Hepatocyte (in vitro differentiated cells): ENCODE data around the gene GNPTG. TPM values are rescaled to one million over a fixed set of nuclear protein-coding genes. Genes with fewer than 3 reads are reported as not detected.

Experiments used
- DNase-seq: peaks from one replicate; pipeline ENCODE4 v3.0.0-alpha.2; 2016; ENCODE audit warnings: low spot score
- H2AFZ ChIP-seq: fragments of 200-600 bp; sonication (generic); 2 replicates; pipeline ENCODE4 v1.6.0; 2016; ENCODE audit warnings: antibody characterized with exemption, mild to moderate bottlenecking
- H3K27ac ChIP-seq: fragments of 200-600 bp; sonication (generic); 2 replicates; pipeline ENCODE4 v1.5.1; 2016; ENCODE audit warnings: mild to moderate bottlenecking
- H3K27me3 ChIP-seq: fragments of 200-600 bp; sonication (generic); 2 replicates; pipeline ENCODE4 v1.6.1; 2016
- H3K36me3 ChIP-seq: fragments of 200-600 bp; sonication (generic); replicated peaks from 2 replicates; pipeline ENCODE4 v1.5.1; 2016; ENCODE audit warnings: low read depth; ENCODE audit not compliant: insufficient read depth
- H3K4me1 ChIP-seq: fragments of 200-600 bp; sonication (generic); 2 replicates; pipeline ENCODE4 v1.5.1; 2016; ENCODE audit warnings: mild to moderate bottlenecking, moderate library complexity; ENCODE audit not compliant: insufficient read depth
- H3K4me2 ChIP-seq: fragments of 200-600 bp; sonication (generic); 2 replicates; pipeline ENCODE4 v1.6.0; 2016
- H3K4me3 ChIP-seq: fragments of 200-600 bp; sonication (generic); 2 replicates; pipeline ENCODE4 v1.5.1; 2016; ENCODE audit warnings: mild to moderate bottlenecking
- H3K79me2 ChIP-seq: fragments of 200-600 bp; sonication (generic); 2 replicates; pipeline ENCODE4 v1.6.0; 2017; ENCODE audit warnings: mild to moderate bottlenecking
- H3K9me2 ChIP-seq: fragments of 200-600 bp; sonication (generic); replicated peaks from 2 replicates; pipeline ENCODE4 v1.6.0; 2017; ENCODE audit warnings: mild to moderate bottlenecking; ENCODE audit not compliant: insufficient read depth
- H3K9me3 ChIP-seq: fragments of 200-600 bp; sonication (generic); 2 replicates; pipeline ENCODE4 v1.5.1; 2016; ENCODE audit warnings: low read depth, mild to moderate bottlenecking
- H4K20me1 ChIP-seq: fragments of 200-600 bp; sonication (generic); 2 replicates; pipeline ENCODE4 v1.6.0; 2016; ENCODE audit warnings: mild to moderate bottlenecking; ENCODE audit not compliant: insufficient read depth, poor library complexity, severe bottlenecking
- EZH2 ChIP-seq: fragments of 200-600 bp; sonication (generic); IDR thresholded peaks from 2 replicates; pipeline ENCODE4 v1.6.1; 2016; ENCODE audit warnings: antibody characterized with exemption, mild to moderate bottlenecking, borderline replicate concordance
- EZH2phosphoT487 ChIP-seq: fragments of 200-600 bp; sonication (generic); IDR thresholded peaks from one replicate; pipeline ENCODE4 v1.6.1; 2018; ENCODE audit warnings: antibody characterized with exemption, mild to moderate bottlenecking, low read depth, moderate library complexity; ENCODE audit not compliant: unreplicated experiment, severe bottlenecking
- WGBS: methylation state at CpG from one replicate; pipeline ENCODE4 v1.1.6; 2016; ENCODE audit warnings: low lambda C conversion rate; ENCODE audit errors: missing lambda C conversion rate; 5-methylcytosine and 5-hydroxymethylcytosine counted together
- polyA plus RNA-seq: library from polyadenylated mRNA; unstranded; fragments of >200 nt; fragmentation: Nextera tagmentation; extraction: Ambion mirVana; gene quantifications from 2 replicates; pipeline ENCODE4 v1.2.1, GENCODE V29; 2016
- total RNA-seq: library from RNA; depleted of rRNA; stranded (reverse); fragments of >200 nt; gene quantifications from 2 replicates; pipeline ENCODE4 v1.2.3, GENCODE V29; 2014
- TF ChIP-seq, protein P1 (sequence below): fragments of 200-600 bp; sonication (generic); IDR thresholded peaks from 2 replicates; pipeline ENCODE4 v1.5.1; 2016; ENCODE audit warnings: antibody characterized with exemption, mild to moderate bottlenecking; ENCODE audit not compliant: poor library complexity

Gene GNPTG
- total and polyA plus RNA-seq, 2 experiments from 2014 or later = 76.6 to 133 TPM

DNA sequence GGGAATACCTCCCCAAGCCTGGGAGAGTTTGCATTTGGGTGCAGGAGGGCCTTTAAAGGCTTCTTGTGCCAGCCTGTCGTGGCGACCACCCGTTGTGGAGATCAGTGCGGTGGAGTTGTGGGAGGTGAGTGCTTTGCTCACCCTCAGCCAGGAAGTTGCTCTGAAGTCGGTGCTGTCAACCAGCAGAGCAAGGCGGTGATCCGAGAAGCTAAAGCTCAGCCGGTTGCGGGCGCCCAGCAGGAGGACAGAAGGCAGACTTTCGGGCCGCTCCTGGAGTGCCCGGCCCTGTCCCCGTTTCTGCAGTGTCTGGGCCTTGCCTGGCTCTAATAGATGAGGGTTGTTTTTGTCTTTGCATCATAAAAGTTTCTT lies 40.9 kb upstream of the GNPTG start:
- H3K27ac ChIP-seq = peak overlapping the region; percentile 63
- TF ChIP-seq EZH2 (no peak), EZH2phosphoT487 (no peak)
- TF ChIP-seq, protein P1, sequence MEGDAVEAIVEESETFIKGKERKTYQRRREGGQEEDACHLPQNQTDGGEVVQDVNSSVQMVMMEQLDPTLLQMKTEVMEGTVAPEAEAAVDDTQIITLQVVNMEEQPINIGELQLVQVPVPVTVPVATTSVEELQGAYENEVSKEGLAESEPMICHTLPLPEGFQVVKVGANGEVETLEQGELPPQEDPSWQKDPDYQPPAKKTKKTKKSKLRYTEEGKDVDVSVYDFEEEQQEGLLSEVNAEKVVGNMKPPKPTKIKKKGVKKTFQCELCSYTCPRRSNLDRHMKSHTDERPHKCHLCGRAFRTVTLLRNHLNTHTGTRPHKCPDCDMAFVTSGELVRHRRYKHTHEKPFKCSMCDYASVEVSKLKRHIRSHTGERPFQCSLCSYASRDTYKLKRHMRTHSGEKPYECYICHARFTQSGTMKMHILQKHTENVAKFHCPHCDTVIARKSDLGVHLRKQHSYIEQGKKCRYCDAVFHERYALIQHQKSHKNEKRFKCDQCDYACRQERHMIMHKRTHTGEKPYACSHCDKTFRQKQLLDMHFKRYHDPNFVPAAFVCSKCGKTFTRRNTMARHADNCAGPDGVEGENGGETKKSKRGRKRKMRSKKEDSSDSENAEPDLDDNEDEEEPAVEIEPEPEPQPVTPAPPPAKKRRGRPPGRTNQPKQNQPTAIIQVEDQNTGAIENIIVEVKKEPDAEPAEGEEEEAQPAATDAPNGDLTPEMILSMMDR = no peak
- 2% methylated on average over 14 of the region's 14 CpGs for WGBS

DNA sequence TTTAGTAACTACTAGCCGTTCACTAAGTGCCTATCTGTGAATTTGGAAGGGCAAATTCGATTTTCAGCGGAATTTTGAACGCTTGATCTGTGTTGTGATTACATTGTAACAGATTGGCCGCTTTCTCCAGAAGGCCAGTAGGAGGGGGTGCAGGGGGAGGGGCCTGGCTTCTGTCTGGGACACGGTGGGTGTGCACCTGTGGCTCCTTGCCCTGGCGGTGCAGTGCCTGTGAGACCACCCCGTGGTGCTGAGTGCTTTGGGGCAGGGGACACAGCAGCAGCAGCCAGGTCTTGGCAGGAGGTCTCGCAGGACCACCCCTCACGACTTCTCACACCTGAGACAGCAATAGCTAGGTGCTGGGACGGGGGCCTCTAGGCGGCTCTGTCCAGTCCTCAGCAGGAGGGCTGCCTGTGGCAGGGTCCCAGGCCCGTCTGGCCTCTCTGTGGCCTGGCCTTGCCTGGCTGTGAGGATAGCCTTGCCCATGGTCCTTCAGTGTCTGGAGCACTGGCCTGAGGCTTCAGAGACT lies 40.5 kb upstream of the GNPTG start:
- H2AFZ ChIP-seq = no peak overlapping the region
- peak overlapping the region; percentile 73 for H3K4me3 ChIP-seq
- H3K27ac ChIP-seq = peak overlapping the region; percentile 63
- peaks cover 64% of the 10 kb centered on the region for H4K20me1 ChIP-seq
- 28% methylated on average over 13 of the region's 13 CpGs for WGBS
- peaks cover 15% of the 10 kb centered on the region for H3K4me1 ChIP-seq
- H3K9me2 ChIP-seq = no peaks in the 10 kb centered on the region
- H3K4me2 ChIP-seq = peak overlapping the region; percentile 98
- peaks cover 64% of the 10 kb centered on the region for H3K79me2 ChIP-seq
- TF ChIP-seq, protein P1 = no peak
- TF ChIP-seq EZH2 (no peak), EZH2phosphoT487 (no peak)
- DNase-seq = no peak
- H3K36me3 ChIP-seq = no peaks in the 10 kb centered on the region
- H3K27me3 ChIP-seq = no peaks in the 10 kb centered on the region
- H3K9me3 ChIP-seq = no peaks in the 10 kb centered on the region

More for the DNA sequence above, 40.9 kb upstream of the GNPTG start:
- peaks cover 15% of the 10 kb centered on the region for H3K4me1 ChIP-seq
- H4K20me1 ChIP-seq = peaks cover 60% of the 10 kb centered on the region
- H3K9me3 ChIP-seq = no peaks in the 10 kb centered on the region
- H2AFZ ChIP-seq = no peak overlapping the region
- peaks cover 60% of the 10 kb centered on the region for H3K79me2 ChIP-seq
- DNase-seq = peak; percentile 43
- H3K9me2 ChIP-seq = no peaks in the 10 kb centered on the region
- H3K4me3 ChIP-seq = peak overlapping the region; percentile 73
- H3K36me3 ChIP-seq = no peaks in the 10 kb centered on the region
- H3K4me2 ChIP-seq = peak overlapping the region; percentile 98
- H3K27me3 ChIP-seq = no peaks in the 10 kb centered on the region

DNA sequence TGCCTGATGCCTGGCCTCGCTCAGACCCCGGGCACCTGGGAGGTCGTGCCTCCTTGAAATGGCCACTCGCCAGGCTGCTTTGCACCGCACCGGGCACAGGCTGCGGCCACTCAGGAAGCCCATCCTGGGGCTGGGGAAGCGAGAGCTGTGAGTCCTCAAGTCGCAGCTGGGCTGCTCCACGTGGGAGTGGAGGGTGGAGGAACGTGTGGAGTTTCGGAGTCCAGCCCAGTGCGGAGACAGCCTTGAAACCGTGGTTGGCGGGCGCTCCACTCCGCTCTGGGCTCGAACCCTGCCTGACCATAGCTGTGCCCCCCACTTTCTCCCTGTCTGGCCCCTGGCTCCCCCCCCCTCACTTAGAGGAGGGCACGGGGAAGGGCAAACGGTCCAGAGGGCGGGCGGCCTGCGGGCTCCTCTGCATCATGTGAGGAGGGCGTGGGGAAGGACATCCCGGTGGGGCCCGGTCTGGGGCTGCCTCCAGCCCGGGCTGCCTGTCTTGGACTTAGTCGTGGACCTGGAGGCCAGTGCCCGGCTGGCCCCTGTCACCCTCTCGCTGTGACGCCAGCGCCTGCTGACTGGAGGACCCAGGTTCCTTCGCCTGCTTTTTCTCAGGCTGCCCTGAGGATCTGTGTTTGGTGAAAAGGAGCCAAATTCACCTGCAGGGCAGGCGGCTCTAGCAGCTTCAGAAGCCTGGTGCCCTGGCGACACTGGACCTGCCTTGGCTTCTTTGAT lies 39.8 kb upstream of the GNPTG start:
- TF ChIP-seq EZH2phosphoT487 (no peak), EZH2 (no peak)
- TF ChIP-seq, protein P1 = no peak
- Histone ChIP-seq H2AFZ (no peak overlapping the region), H3K27ac (peak overlapping the region; percentile 51), H3K27me3 (no peaks in the 10 kb centered on the region), H3K79me2 (peaks cover 70% of the 10 kb centered on the region), H3K4me1 (peaks cover 15% of the 10 kb centered on the region), H3K9me3 (no peaks in the 10 kb centered on the region), H3K4me3 (peak overlapping the region; percentile 73), H4K20me1 (peaks cover 71% of the 10 kb centered on the region), H3K9me2 (no peaks in the 10 kb centered on the region), H3K4me2 (peak overlapping the region; percentile 98), H3K36me3 (no peaks in the 10 kb centered on the region)
- DNase-seq = peak; percentile 61
- 72% methylated on average over 34 of the region's 35 CpGs for WGBS
